OCI-LY7 (cell line): ENCODE measurements around the gene MED27.

ENCODE experiments used
- EZH2phosphoT487 ChIP-seq: fragments of 200-600 bp; sonication (generic); IDR thresholded peaks from 2 replicates; pipeline ENCODE4 v1.6.1; 2018; ENCODE audit warnings: low read depth, borderline replicate concordance, mild to moderate bottlenecking, mixed run types, antibody characterized with exemption, low read length, moderate library complexity, mixed read lengths
- TF ChIP-seq, protein P1 (sequence below): fragments of 200-600 bp; sonication (generic); conservative IDR thresholded peaks from 2 replicates; pipeline ENCODE4 v1.5.1; 2014; ENCODE audit warnings: mild to moderate bottlenecking, antibody characterized with exemption, low read length, moderate library complexity, mixed read lengths

DNA sequence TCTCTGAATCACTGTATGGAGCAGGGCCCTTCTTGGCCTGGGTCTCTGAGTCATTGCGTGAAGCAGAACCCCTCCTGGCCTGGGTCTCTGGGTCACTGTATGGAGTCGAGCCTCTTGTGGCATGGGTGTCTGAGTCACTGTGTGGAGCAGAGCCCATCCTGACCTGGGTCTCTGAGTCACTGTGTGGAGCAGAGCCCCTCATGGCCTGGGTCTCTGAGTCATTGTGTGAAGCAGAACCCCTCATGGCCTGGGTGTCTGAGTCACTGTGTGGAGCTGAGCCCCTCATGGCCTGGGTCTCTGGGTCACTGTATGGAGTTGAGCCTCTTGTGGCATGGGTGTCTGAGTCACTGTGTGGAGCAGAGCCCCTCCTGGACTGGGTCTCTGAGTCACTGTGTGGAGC lies 245.8 kb downstream of the MED27 start:
- TF ChIP-seq, protein P1, sequence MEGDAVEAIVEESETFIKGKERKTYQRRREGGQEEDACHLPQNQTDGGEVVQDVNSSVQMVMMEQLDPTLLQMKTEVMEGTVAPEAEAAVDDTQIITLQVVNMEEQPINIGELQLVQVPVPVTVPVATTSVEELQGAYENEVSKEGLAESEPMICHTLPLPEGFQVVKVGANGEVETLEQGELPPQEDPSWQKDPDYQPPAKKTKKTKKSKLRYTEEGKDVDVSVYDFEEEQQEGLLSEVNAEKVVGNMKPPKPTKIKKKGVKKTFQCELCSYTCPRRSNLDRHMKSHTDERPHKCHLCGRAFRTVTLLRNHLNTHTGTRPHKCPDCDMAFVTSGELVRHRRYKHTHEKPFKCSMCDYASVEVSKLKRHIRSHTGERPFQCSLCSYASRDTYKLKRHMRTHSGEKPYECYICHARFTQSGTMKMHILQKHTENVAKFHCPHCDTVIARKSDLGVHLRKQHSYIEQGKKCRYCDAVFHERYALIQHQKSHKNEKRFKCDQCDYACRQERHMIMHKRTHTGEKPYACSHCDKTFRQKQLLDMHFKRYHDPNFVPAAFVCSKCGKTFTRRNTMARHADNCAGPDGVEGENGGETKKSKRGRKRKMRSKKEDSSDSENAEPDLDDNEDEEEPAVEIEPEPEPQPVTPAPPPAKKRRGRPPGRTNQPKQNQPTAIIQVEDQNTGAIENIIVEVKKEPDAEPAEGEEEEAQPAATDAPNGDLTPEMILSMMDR, result no peak
- no peak for TF ChIP-seq EZH2phosphoT487
